GM06990 (cell line): Measurements from ENCODE around the gene PARD6G.

Source experiments
- DNase-seq: peaks from one replicate; pipeline ENCODE4 v3.0.0-alpha.2; 2011; ENCODE audit not compliant: insufficient read length; ENCODE audit errors: extremely low read depth
- H3K27me3 ChIP-seq: replicated peaks from 2 replicates; pipeline ENCODE4 v1.6.0; 2011; ENCODE audit warnings: low read length; ENCODE audit not compliant: control insufficient read depth, insufficient read depth
- H3K36me3 ChIP-seq: 2 replicates; pipeline ENCODE4 v1.5.1; 2011; ENCODE audit warnings: low read length; ENCODE audit not compliant: control insufficient read depth, insufficient read depth
- H3K4me3 ChIP-seq: replicated peaks from 2 replicates; pipeline ENCODE4 v1.5.1; 2011; ENCODE audit warnings: low read depth, mild to moderate bottlenecking, control low read depth, low read length
- TF ChIP-seq, protein P1 (sequence below): IDR thresholded peaks from 2 replicates; pipeline ENCODE4 v1.5.1; 2011; ENCODE audit warnings: low read length, control low read depth, mild to moderate bottlenecking, inconsistent platforms; ENCODE audit not compliant: insufficient read depth, poor library complexity, severe bottlenecking

PARD6G gene

DNA sequence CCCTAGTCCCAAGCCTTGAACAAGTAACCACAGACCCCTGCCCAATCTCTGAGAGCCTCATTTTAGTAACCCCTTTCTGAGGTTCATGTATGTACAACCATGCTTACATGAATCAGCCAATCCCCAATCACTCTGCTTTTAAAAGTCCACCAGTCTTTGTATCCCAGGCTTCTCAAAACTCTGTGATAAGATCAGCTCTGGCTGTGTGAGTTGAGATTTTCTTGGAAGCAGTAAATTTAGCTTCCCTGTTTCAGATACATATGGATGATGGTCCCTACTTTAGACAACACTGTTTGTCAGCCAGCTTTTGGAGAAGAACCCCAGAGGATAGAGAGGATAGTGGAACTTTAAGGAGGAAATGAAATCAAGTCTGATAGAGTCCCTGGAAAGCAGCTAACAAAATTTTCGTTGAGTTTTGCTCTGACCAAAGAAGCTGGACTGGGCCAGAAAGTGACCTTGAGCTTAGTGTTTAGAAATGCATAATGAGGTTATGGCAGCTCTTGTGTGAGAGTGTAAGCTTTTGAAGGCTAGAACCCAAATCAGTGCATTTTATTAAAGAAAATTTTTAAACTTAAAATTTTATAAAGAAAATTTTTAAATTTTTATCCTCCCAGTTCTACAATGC is 134.6 kb downstream of the PARD6G start:
- TF ChIP-seq, protein P1, sequence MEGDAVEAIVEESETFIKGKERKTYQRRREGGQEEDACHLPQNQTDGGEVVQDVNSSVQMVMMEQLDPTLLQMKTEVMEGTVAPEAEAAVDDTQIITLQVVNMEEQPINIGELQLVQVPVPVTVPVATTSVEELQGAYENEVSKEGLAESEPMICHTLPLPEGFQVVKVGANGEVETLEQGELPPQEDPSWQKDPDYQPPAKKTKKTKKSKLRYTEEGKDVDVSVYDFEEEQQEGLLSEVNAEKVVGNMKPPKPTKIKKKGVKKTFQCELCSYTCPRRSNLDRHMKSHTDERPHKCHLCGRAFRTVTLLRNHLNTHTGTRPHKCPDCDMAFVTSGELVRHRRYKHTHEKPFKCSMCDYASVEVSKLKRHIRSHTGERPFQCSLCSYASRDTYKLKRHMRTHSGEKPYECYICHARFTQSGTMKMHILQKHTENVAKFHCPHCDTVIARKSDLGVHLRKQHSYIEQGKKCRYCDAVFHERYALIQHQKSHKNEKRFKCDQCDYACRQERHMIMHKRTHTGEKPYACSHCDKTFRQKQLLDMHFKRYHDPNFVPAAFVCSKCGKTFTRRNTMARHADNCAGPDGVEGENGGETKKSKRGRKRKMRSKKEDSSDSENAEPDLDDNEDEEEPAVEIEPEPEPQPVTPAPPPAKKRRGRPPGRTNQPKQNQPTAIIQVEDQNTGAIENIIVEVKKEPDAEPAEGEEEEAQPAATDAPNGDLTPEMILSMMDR: no peak
- H3K4me3 ChIP-seq: no peak overlapping the region

DNA sequence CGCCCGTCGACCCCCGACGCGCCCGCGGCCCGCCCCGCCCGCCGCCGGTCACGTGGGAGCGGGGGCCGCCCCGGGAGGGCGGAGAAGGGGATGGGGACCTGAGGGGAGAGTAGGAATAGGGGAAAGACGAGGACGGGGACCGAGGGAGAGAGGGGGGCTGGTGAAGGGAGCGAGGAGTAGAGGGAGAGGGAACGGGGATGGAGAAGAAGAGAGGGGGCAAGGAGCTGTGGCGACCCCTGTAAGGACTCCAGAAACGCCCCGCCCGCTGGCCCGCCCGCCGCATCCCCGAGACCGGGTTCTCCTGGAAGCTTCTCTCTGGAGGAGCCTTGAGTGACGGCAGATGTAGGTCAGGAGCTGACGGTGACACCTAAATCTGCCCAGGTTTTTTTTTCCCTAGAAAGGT is 137.6 kb downstream of the PARD6G start:
- TF ChIP-seq, protein P1: no peak
- DNase-seq: peak; percentile 50
- Histone ChIP-seq H3K36me3 (no peaks in the 10 kb centered on the region), H3K4me3 (peak overlapping the region; percentile 88), H3K27me3 (no peaks in the 10 kb centered on the region)

More for the DNA sequence above, 134.6 kb downstream of the PARD6G start:
- DNase-seq: no peak
- Histone ChIP-seq H3K27me3 (no peaks in the 10 kb centered on the region), H3K36me3 (no peaks in the 10 kb centered on the region)

DNA sequence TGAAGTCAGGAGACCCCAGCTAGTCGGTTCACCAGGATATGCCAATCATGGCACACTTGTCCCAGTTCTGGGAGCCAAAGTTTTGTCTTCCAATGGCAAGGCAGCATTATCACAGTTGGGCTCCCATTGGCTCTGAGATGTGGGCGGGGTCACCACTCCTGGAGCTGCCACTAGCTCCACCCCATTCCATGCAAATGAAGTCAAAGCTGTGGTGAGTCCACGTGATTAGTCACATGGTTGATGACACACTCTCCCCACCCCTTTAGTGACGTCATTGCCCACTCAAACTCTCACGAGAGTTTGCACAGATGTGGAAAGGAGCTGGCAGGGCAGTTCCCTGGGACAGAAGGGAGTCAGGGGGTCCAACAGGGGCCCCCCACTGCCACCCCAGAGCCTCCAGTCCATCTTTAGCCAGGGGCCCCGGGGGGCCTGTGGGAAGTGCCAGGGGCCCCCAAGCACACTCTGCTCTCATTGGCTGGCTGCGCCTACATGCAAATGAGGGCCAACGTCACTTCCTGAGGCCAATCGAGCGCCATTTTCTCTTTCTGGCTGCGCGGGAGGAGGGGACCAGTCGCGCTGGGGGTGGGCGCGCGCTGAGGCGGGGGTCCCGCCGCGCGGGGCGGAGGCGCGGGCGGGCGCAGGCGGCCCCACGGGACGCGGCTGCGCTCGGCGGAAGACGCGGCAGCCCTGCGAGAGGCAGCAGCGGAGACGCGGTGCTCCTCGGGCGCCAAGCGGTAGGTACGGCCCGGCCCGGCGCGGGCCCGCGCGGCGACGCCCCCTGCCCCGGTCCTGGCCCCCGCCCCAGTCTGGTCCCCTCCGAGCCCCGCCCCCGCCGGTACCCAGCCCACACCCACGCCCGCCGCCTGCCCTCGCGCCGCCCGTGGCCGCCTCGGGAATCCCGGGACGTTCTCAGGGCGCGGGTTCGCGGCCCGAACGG is 138.3 kb downstream of the PARD6G start, which contains the start of gene ADNP2:
TSS of gene ADNP2 (plus strand) at position 524 of the 937 bp plus-strand sequence. CDS start 8,281 bp downstream, outside the sequence.
- TF ChIP-seq, protein P1: no peak
- no peaks in the 10 kb centered on the region for H3K36me3 ChIP-seq
- H3K27me3 ChIP-seq: no peaks in the 10 kb centered on the region
- H3K4me3 ChIP-seq: peak within 1 kb of the TSS; percentile 88
- DNase-seq: peak; percentile 85

DNA sequence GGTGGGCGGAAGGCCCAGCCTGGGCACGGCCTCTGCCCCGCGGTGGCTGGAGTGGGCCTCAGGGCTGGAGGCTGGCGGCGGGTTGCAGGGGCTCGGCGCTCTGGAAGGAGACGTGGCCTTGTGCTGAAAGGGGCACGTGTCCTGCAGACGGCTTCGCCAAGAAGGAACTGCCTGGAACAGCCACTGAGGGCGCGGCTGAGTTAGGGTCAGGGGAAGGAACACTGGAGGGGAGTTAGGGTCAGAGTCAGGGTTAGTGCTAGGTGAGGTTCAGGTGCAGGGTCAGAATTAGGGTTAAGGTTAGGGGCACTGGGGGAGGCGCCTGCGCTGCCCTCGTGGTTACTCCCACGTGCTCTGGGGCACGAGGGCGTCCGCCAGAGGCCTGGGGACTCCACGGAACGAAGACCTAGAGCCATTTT is 139.2 kb downstream of the PARD6G start:
- peak; percentile 22 for DNase-seq
- no peaks in the 10 kb centered on the region for H3K36me3 ChIP-seq
- TF ChIP-seq, protein P1: no peak
- no peaks in the 10 kb centered on the region for H3K27me3 ChIP-seq
- no peak overlapping the region for H3K4me3 ChIP-seq

DNA sequence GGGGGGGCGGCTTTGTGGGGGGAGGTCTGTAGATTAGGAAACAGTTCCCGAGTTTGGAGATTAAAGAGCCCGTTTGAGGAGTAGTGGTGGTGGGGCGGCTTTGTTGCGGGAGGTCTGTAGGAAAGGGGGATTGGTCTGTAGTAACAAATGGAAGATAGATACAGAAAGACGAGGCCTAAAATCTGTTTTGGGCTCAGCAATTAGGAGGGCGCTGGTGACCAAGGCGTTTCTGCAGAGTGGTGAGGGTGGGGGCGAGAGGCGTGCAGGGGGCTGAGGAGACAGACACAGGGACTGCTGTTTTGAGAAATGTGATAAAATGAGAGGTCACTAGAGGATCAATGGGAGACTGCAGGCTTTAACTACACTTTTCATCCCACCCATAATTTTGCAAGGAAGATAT is 139.9 kb downstream of the PARD6G start:
- H3K27me3 ChIP-seq: no peaks in the 10 kb centered on the region
- no peaks in the 10 kb centered on the region for H3K36me3 ChIP-seq
- TF ChIP-seq, protein P1: no peak
- no peak for DNase-seq
- no peak overlapping the region for H3K4me3 ChIP-seq
